ENCODE results near the gene SAMD14. TPM values are rescaled to one million over a fixed set of nuclear protein-coding genes. Genes with fewer than 3 reads are reported as not detected.
A peak's percentile ranks its signal among the peaks of the same experiment; 100 is the strongest.

Gene SAMD14
- total and polyA plus RNA-seq, 11 donors: 0.44 to 3.9 (median 1.2) TPM

DNA sequence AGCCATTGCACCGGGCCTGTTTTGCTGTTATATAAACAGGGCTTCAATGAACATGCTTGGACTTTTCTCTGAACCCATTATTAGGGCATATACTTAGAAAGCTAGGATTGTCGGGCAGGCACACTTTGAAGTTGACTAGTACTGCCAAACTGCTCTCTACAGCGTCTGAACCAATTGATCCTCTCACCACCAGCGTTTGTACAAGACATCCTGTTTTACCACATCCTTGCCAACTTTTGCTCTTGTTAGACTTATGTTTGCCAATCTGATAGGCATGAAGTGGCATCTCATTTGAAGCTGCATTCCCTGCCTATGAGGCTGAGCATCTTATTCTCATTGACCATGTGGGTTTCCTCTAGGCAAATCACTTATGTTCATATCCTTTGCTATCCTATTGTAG lies 27.9 kb upstream of the SAMD14 start:
- Histone ChIP-seq H3K27me3 (no peaks in the 10 kb centered on the region), H3K4me1 (peaks cover 0 to 51% (median 36%) of the 10 kb centered on the region in 12 donors), H3K36me3 (no peaks in the 10 kb centered on the region), H3K4me3 (no peak overlapping the region), H3K9me3 (no peaks in the 10 kb centered on the region), H3K27ac (no peak overlapping the region)
- 52 to 60% (median 58%) methylated on average over 4 of the region's 4 CpGs for WGBS, 4 donors
- DNase-seq (no peak), ATAC-seq (no peak)
- intact Hi-C loops (cut with DNase I): no loop called here
- no peak for TF ChIP-seq POLR2A (IDR thresholded peaks at IDR 0.05)
- TF ChIP-seq, protein P1, sequence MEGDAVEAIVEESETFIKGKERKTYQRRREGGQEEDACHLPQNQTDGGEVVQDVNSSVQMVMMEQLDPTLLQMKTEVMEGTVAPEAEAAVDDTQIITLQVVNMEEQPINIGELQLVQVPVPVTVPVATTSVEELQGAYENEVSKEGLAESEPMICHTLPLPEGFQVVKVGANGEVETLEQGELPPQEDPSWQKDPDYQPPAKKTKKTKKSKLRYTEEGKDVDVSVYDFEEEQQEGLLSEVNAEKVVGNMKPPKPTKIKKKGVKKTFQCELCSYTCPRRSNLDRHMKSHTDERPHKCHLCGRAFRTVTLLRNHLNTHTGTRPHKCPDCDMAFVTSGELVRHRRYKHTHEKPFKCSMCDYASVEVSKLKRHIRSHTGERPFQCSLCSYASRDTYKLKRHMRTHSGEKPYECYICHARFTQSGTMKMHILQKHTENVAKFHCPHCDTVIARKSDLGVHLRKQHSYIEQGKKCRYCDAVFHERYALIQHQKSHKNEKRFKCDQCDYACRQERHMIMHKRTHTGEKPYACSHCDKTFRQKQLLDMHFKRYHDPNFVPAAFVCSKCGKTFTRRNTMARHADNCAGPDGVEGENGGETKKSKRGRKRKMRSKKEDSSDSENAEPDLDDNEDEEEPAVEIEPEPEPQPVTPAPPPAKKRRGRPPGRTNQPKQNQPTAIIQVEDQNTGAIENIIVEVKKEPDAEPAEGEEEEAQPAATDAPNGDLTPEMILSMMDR (IDR thresholded peaks at IDR 0.05): no peak

DNA sequence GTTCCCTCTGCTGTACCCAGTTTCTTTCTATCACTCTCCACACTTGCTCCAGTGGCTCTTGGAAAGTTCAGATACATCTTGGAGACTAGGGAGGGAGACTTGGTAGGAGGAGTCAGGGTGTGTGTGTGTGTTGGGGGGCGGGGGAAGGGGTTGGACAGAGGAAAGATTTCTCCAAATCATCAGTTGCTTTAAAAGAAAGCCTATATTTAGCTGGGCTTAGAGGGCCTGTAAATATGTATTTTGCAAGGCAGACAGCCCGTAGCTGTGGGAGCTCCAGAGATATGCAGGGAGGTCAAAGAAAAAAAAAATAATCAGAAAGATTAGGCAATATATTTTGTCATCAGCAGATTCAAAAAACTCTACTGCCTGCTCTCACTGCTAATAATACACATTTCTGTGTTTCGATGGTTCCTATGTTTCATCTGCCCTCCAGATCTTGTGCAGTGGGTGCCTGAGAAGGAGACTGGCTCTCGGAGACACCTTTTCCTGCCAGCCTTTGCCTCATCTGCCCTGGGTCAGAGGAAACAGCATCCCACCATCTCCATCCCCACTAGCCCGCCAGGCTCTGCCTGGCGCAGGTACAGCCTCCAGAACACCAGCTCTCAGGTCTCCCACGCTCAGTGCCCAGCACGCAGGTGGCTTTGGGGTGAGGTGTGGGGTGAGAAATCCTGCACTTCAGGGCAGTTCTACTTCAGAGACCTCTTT lies 25.3 kb upstream of the SAMD14 start:
- WGBS, 4 donors: 68 to 75% (median 71%) methylated on average over 8 of the region's 8 CpGs
- intact Hi-C loops (cut with DNase I): no loop called here
- H3K27ac ChIP-seq: peak overlapping the region in 11 of 12 donors; percentile 70 to 99 (median 97)
- no peak overlapping the region for H3K4me3 ChIP-seq
- DNase-seq (peak in 2 of 5 donors; percentile 42 to 59), ATAC-seq (no peak)
- H3K4me1 ChIP-seq: peaks cover 0 to 50% (median 41%) of the 10 kb centered on the region in 12 donors
- H3K27me3 ChIP-seq: no peaks in the 10 kb centered on the region
- H3K36me3 ChIP-seq: no peaks in the 10 kb centered on the region
- H3K9me3 ChIP-seq: no peaks in the 10 kb centered on the region
- TF ChIP-seq, protein P1 (IDR thresholded peaks at IDR 0.05): no peak
- TF ChIP-seq POLR2A (IDR thresholded peaks at IDR 0.05): no peak

DNA sequence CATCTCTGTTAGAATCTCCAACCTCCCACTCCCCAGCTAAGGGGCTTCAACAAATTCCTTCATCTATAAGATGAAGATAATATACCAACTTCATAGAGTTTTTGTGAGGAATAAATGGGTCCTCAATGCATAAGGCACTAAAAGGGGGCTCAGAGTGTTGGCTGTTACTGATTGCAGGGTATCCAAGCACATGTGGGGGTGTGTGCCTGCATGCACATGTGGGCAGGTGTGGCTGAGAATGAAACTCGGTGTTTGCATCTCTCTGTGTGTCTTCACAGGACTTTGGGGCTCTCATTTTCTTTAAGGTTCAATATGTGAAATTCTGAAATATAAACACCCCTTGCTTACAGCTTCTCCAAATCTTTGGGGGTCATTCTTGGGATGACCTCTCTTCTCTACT lies 24.6 kb upstream of the SAMD14 start:
- Histone ChIP-seq H3K27me3 (no peaks in the 10 kb centered on the region), H3K4me3 (no peak overlapping the region), H3K36me3 (no peaks in the 10 kb centered on the region), H3K4me1 (peaks cover 0 to 50% (median 43%) of the 10 kb centered on the region in 12 donors), H3K27ac (peak overlapping the region in 11 of 12 donors; percentile 70 to 99 (median 97)), H3K9me3 (no peaks in the 10 kb centered on the region)
- 40 to 56% (median 47%) methylated on average over 1 of the region's 1 CpG for WGBS, 4 donors
- intact Hi-C loops (cut with DNase I): loop anchor here in 1 of 10 donors (5.0 kb wide), 1 partner anchor 57 kb away; the partner anchor contains the start of gene PDK2
- no peak for ATAC-seq
- DNase-seq: peak in 1 of 5 donors; percentile 12
- TF ChIP-seq POLR2A (IDR thresholded peaks at IDR 0.05): no peak

DNA sequence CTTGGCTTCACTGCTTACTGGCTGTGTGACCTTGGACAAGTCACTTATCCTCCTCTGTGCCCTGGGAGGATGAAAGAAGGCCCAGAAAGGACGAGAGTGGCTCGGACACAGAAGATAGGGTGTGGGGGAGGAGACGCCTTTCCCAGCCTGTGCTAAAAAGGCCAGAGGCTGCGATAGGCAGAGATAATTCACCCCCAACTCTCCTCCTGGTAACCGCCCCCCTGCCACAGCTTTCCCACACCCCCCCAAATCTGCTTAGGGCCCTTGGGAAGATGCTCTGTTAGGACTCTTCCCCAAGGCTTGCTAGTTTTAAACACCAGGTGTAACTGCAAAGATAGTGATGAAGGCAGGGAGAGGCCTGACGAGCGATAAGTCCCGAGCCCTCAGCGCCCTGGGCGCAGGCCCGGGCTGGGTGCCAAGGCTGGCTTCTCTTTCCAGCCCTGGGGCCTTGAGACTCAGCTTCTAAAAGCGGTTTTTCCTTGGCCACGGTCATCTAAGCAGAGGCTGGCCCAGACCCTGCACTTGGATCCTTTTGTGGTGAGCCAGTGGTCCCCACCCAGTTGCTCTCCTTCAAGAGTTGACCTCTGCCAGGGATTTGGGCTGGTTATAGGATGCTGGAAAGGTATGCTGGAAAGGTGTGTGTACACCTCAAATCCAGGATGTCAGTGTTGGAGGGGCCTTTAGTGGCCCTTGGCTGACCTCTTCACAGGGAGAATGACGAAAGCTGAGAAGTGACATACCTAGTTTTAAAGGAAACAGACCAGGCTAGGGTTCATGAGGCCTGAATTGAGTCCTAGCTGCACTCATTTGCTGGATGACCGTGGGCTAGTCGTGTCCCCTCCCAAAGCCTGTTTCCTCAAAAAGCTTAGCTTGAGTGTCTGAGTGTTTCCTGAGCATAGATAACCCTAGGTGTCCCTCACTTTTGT lies 24.0 kb upstream of the SAMD14 start:
- peaks cover 0 to 55% (median 43%) of the 10 kb centered on the region in 12 donors for H3K4me1 ChIP-seq

More for the DNA sequence above, 24.0 kb upstream of the SAMD14 start:
- ATAC-seq: peak in 3 of 4 donors; percentile 10 to 16 (median 11)
- TF ChIP-seq, protein P1 (IDR thresholded peaks at IDR 0.05): no peak
- peak in 1 of 2 donors; percentile 17 for TF ChIP-seq POLR2A (IDR thresholded peaks at IDR 0.05)
- 12 to 26% (median 22%) methylated on average over 15 to 16 of the region's 16 CpGs for WGBS, 4 donors
- no peaks in the 10 kb centered on the region for H3K9me3 ChIP-seq
- H3K27me3 ChIP-seq: no peaks in the 10 kb centered on the region
- DNase-seq: peak; percentile 68 to 81 (median 77)
- intact Hi-C loops (cut with DNase I): loop anchor here in 1 of 10 donors (5.0 kb wide), 1 partner anchor 57 kb away; the partner anchor contains the start of gene PDK2
- no peaks in the 10 kb centered on the region for H3K36me3 ChIP-seq
- H3K27ac ChIP-seq: peak overlapping the region in 11 of 12 donors; percentile 89 to 99 (median 97)
- no peak overlapping the region for H3K4me3 ChIP-seq

Measured in heart left ventricle (tissue), 16 donors.